IPS-15b (cell line): ENCODE results near the gene GBP4.

Experiments used
- H3K27me3 ChIP-seq: one replicate; pipeline ENCODE4 v1.6.1; 2013; ENCODE audit warnings: low read length; ENCODE audit not compliant: control insufficient read depth, insufficient read depth
- H3K36me3 ChIP-seq: one replicate; pipeline ENCODE4 v1.6.1; 2013; ENCODE audit warnings: low read length; ENCODE audit not compliant: control insufficient read depth, insufficient read depth
- H3K4me1 ChIP-seq: one replicate; pipeline ENCODE4 v1.6.1; 2013; ENCODE audit warnings: mild to moderate bottlenecking, low read length; ENCODE audit not compliant: control insufficient read depth, insufficient read depth
- H3K4me3 ChIP-seq: one replicate; pipeline ENCODE4 v1.5.1; 2013; ENCODE audit warnings: low read depth, low read length
- H3K9ac ChIP-seq: one replicate; pipeline ENCODE4 v1.6.1; 2013; ENCODE audit warnings: low read depth, mild to moderate bottlenecking, low read length
- H3K9me3 ChIP-seq: one replicate; pipeline ENCODE4 v1.6.1; 2013; ENCODE audit warnings: mild to moderate bottlenecking, low read length; ENCODE audit not compliant: control insufficient read depth, insufficient read depth

GBP4 gene

DNA sequence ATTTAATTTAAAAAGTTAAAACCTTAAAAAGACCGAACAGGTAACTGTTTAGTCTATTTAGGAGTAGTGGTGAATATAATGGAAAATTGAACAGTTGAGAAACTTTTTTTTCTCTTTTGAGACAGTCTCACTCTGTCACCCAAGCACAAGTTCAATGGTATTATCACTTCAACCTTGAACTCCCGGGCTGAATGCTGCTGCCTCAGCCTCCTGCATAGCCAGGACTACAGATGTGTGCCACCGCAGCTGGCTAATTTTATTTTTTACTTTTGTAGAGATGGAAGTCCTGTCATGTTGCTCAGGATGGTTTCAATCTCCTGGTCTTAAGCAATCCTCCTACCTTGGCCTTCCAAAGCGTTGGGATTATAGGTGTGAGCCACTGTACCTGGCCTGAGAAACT, 56.6 kb downstream of the GBP4 start:
- Histone ChIP-seq H3K9me3 (no peaks in the 10 kb centered on the region), H3K9ac (no peak overlapping the region), H3K4me3 (no peak overlapping the region), H3K27me3 (no peaks in the 10 kb centered on the region), H3K4me1 (no peaks in the 10 kb centered on the region), H3K36me3 (no peaks in the 10 kb centered on the region)

DNA sequence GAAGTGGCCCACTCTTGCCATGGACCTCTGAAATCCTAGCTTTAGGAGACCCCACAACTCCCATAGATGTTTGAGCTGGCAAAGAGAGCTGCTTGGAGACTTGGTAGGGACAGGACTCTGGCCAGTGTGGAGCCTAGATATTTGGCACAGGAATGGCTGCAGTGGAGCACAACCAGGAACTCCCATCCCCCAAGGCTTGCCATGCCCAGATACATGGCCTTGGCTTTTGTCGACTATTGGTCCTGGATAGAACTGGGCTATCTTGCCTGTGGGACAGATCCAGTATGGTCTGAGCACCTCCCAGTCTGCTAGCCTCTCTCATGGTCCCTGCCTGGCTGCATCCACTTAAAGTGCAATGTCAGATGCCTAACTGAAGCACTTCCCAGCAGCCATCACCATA, 65.0 kb downstream of the GBP4 start:
- Histone ChIP-seq H3K9me3 (no peaks in the 10 kb centered on the region), H3K4me3 (no peak overlapping the region), H3K4me1 (no peaks in the 10 kb centered on the region), H3K36me3 (no peaks in the 10 kb centered on the region), H3K9ac (no peak overlapping the region), H3K27me3 (no peaks in the 10 kb centered on the region)
